A673 (cell line): ENCODE data around the gene COL5A1.

Experiments used
- CTCF ChIP-seq: fragments of 300-800, 200-600 bp; sonication (generic); conservative IDR thresholded peaks from 2 replicates; pipeline ENCODE4 v1.5.1; 2017; ENCODE audit warnings: low read depth, mild to moderate bottlenecking, antibody characterized with exemption, low read length, moderate library complexity, mixed read lengths
- EZH2 ChIP-seq: fragments of 200-600 bp; sonication (generic); IDR thresholded peaks from 2 replicates; pipeline ENCODE4 v1.6.1; 2017; ENCODE audit warnings: borderline replicate concordance, low read depth, mild to moderate bottlenecking, mixed read lengths, antibody characterized with exemption, low read length; ENCODE audit not compliant: poor library complexity, severe bottlenecking

GRCh38 chr9:134659688-134660131 lies 18.1 kb downstream of the COL5A1 start:
- TF ChIP-seq CTCF (no peak), EZH2 (no peak)
